TTC549 (cell line): Measurements from ENCODE around the gene MRPS9.

Experiments
- FAIRE-seq: peaks from 2 replicates; lab custom pipeline; 2012; peaks lifted over from hg19 to GRCh38; lab: Jason Lieb, UNC

The MRPS9 gene

DNA sequence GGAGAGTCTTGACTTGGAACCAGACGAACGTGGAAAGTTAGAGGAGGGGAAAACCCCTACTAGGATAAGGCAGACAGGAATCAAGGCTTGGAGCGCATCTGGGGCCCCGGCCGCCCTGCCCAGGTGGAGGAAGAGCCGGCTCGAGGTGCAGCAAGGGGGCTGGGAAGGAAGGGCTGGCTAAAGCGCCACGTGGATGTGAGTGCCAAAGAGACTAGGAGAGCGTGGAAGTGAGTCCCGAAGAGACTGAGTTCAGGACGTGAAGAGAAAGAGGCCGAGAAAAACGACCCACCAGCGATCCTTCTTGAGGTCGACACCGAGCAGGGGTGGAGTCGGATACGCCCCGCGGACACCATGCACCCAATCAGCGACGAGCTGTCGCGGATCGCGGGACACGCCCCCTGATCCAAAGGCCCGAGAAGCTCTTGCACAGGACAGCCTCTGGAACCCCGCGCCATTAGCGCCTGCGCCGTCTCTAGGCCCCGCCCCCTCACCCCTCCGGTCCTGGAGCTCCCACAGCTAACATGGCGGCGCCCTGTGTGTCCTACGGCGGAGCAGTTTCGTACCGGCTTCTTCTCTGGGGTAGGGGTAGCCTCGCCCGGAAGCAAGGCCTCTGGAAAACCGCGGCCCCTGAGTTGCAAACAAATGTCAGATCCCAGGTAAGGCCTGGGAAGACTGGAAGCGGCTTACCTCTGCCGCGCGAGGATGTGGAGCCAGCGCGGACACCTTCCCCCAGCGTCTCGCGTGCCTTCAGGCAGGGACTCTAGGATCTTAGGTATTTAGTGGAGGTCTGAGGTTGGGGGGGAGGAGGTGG lies at the start of gene MRPS9:
TSS of gene MRPS9 (plus strand) at position 498 of the 811 bp plus-strand sequence. CDS start at position 522, 24 bp downstream.
- FAIRE-seq: peak; percentile 94

DNA sequence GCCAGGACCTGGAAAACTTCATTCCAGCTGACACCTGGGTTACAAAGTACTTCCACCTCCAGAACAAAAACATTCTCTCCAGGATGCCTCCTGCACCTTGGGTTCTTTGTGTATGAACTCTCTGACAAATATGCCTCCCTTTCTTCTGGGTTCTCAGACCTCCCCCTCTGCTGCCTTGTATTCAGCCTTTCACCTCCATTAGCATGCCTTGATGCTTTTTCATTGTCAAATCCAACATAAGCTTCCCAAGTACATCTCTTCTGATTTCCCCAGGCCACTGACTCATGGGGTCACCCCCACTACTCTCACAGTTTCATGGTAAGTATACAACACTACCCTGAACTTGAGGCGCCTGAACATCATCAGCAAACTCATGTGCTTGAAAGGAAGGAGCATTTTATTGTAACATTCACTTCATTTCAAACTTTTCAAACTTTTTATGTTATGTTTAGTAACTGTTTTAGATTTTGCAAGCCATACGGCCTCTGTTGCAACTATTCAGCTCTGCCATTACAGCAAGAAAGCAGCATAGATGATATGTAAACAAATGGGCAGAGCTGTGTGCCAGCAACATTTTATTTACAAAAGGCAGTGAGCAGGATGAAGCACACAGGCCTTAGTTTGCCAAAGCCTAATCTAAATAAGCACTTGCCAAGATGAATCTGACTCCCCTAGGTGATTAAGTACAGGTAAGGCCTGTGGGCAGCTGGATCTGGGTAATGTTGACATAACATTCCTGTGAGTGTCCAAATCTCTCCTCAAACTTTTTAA lies 32.5 kb upstream of the MRPS9 start:
- FAIRE-seq: no peak

DNA sequence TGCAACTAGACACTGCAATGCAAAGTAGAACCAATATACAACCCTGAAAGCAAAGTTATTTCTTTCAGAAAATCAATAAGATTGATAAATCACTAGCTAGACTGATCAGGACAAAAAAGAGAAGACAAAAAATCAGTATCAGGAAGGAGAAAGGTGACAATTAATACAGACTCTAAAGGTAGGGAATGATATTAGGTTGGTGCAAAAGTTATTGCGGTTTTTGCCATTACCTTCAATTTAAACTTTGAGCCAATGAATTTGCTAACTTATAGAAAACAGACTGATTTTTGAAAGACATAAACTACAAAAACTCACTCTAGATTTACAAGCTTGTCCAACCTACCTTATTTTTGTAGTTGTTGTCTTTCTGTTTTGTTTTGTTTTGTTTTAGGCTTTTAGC lies 30.5 kb upstream of the MRPS9 start:
- FAIRE-seq: no peak

DNA sequence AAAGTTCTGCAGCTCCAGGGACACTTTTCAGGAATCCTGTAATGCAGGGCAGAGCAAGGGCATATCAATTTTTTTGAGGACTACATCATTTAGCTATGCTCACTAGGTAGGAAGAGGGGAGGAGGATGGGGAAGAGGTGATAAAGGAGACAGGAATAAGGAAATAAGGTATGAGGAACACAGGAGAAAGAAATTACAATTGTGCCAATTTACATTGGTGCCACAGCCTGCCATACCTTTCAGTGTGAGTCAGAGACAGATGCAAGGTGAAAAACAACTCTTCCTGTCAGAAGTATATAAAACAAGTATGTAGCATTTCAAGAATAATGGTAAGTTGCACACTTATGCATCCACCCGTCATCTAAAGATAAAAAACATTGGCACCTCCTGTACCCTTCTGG lies 5.4 kb upstream of the MRPS9 start:
- no peak for FAIRE-seq

DNA sequence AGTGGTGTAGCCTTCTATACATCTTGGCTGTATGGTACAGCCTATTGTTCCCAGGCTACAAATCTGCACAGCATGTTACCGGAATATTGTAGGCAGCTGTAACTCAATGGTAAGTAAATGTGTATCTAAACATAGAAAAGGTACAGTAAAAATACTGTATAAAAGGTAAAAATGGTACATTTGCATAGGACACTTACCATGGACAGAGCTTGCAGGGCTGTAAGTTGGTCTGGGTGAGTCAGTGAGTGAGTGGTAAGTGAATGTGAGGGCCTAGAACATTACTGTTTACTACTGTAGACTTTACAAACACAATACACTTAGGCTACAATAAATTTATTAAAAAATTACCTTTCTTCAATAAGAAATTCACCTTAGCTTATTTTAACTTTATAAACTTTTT lies 3.7 kb upstream of the MRPS9 start:
- no peak for FAIRE-seq

DNA sequence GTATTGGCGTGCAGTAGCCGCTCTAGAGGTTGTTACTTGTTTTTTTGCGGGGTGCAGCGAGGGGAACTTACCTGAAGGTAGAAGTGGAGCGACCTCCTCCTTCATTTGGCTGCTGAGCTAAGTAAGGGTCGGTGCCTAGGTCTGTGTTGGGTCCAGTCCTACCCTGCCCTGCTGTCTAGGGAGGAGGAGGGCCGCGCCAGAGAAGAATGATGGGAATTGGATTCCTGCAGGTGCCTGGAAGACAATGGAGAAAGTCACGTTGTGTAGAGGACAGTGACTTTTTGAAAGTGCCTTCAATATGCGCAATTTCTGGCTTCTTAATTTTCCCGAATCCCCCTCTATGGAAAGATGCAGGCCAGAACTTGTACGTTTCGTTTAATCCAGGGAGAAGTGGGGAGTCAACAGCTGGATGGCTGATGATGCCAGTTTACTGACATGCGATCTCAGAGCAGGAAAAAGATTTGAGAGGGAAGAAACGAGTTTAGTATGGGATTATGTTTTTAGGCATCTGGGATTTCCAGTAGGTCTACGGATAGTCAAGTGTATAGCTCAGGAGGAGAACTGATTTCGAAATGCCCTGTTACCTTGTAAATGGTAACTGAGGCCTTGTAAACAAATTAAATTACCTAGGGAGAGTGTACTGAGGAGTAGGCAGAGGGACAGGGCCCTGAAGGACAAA lies 653 bp downstream of the MRPS9 start:
- FAIRE-seq: no peak

DNA sequence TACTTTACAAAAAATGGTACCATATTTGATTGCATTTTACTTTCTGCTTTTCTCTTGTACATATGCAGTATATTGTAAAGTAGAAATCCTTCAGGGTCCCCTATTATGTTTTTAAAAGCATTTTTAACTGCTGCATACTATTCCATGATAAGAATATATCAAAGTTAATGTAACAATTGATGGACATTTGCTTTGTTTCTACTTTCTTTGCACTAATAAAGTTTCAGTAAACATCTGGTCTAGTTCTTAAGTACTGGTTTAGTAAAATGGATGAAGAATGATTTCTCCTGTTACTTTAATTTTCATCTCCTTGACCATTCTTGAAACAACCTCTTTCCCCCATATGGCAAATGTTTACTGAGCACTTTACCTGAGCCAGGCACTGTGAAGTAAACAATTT lies 1.7 kb downstream of the MRPS9 start:
- no peak for FAIRE-seq

DNA sequence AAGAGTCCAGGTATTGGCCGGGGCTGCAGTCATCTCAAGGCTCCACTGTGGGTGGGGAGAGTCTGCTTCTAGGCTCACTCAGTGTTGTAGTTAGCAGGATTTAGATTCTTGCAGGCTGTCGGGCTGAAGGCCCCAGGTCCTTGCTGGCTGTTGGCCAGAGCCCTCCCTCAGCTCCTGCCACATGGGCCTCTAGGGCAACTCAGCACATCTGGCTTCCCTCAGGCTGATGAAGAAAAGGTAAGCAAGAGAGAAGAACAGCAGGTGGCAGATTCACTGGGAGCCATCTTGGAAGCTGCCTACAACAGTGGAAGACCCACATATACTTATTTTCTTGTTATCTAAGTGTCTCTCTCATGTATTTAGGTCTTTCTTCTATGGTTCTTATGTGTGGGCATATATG lies 4.3 kb downstream of the MRPS9 start:
- no peak for FAIRE-seq

DNA sequence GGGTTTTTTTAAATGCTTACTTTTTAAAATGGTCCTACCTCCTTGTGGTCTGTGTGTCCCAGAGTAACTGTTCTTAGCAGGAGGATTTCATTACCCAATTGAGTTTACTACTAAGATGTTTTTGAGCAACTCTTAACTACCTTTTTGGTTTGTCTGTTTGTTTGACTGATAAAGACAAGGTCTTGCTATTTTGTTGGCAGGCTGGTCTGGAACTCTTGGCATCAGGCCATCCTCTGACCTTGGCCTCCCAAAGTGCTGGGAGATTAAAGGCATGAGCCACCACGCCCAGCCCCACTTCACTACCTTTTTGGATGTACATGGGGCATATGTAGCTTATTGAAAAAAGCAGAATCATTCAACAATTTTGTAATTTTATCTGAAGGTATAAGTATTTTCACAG lies 14.9 kb downstream of the MRPS9 start:
- no peak for FAIRE-seq

DNA sequence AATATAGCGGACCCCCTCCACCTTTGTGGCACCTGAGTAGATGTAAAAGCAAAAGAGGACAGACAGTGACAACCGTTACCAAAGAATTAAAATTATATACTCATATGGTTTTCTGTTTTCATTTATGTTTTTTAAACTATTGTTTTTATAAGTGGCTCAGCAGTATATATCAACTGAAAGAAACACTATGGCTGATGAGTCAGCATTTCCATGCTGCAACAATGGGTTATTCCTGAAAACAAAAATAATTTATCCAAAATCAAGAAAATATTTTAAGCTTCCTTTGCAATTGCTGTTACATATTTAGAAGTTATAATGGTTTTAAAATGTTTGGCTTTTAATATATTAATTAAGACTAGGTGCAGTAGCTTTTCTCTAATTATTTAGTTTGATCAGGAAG lies 17.7 kb downstream of the MRPS9 start:
- FAIRE-seq: no peak

DNA sequence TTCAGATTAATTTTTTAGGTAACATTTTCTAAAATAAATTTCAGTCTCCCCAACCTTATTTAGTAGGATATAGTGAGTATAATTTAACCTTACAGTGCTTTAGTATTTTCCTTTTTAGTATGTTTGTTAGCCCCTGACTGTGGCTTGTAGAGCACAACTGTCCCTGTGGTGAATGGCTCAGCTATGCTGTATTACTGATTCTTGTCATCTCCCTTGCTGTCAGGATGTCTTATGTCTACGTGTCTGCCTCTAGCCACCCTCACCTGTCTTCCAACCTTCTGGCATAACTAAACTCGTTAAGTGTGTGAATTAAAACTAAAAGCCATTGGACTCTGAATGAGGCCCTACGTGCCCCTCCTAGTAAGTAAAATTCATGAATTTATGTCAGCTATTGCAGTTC lies 18.4 kb downstream of the MRPS9 start:
- no peak for FAIRE-seq

DNA sequence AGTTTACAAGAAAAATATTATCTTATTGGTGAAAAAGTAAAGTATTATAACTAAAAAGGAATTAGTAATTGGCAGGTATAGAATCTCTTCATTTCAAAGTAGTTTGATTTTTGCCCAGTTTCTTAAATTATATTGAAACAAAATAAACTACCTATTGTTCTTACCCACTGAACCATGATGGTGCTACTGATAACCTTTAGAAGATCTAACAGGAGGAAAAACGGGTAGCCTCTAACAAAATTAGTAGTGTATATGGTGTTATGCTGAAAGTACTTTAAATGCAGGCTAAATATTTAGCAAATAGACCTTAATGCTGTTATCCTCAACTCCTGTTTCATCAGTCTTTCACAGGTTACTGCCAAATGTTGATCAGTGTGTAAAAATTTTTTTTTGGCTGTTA lies 19.1 kb downstream of the MRPS9 start:
- FAIRE-seq: no peak

DNA sequence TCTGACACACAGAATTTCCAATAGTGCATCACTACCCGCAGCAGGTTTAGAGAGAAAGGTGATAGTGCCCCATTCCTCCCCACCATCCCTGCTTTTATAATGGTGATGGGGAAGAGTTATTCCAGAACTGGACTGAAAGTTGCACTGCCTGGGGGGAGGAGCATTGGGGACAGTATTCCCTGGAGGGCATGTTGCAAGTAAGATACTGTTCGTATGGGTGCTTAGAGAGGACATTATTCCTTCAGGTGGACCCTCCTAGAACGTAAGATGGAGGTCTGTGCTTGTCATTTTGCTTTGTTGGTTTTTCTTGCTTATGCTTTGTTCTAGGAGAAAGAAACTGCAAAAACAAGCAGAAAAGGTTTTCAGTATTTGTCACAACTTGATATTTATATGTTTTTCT lies 23.7 kb downstream of the MRPS9 start:
- no peak for FAIRE-seq

DNA sequence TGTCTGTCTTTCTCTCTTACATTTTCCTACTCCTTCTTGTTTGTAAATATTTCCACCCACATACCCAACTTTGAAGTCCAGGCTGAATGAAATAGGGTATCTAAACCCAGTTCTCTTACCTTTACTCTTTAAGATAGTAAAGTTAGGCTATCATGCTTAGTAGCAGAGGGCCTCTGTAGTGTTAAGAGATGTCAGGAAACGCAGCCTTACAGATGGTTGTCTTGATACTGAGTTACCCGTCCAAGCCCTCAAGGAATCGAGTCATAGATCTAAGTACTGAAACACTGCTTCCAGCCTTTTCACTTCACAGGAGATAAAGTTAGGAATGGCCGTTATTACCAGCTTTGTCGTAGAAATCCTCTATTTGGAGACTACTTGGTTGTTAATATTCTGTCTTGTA lies 24.3 kb downstream of the MRPS9 start:
- FAIRE-seq: no peak

DNA sequence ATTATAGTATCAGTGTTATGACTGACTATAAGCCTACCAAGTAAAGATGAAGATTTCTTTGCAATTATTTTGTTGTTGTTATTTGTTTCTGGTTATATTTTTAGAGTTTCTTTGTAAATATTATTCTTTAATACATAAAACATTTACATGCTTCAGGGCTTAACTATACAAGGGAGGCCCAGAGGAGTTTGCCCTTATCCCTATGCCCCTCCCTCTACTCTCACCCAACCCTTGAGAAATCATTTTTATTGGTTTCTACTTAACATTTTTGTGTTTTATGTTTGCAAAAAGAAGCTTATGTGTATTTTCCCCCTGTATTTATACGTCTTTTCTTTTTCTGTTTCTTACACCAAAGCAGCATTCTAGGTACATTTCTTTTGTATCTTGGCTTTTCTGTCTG lies 30.5 kb downstream of the MRPS9 start:
- FAIRE-seq: no peak

DNA sequence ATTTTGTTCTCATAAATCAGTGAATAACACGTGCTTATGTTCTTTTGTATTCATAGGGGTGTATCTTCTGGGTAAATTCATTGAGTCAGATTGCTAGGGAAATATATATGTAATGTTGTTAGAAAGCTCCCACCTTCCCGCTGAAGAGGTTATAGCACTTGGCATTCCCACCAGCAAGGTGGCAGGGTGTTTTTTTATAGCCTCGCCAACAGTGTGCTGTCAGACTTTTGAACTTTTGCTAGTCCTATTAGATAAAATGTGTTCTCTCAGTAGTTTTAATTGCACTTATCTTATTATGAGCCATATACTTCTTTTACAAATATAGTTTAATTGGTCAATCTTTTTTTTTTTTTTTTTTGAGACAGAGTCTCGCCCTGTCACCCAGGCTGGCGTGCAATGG lies 31.0 kb downstream of the MRPS9 start:
- FAIRE-seq: no peak

DNA sequence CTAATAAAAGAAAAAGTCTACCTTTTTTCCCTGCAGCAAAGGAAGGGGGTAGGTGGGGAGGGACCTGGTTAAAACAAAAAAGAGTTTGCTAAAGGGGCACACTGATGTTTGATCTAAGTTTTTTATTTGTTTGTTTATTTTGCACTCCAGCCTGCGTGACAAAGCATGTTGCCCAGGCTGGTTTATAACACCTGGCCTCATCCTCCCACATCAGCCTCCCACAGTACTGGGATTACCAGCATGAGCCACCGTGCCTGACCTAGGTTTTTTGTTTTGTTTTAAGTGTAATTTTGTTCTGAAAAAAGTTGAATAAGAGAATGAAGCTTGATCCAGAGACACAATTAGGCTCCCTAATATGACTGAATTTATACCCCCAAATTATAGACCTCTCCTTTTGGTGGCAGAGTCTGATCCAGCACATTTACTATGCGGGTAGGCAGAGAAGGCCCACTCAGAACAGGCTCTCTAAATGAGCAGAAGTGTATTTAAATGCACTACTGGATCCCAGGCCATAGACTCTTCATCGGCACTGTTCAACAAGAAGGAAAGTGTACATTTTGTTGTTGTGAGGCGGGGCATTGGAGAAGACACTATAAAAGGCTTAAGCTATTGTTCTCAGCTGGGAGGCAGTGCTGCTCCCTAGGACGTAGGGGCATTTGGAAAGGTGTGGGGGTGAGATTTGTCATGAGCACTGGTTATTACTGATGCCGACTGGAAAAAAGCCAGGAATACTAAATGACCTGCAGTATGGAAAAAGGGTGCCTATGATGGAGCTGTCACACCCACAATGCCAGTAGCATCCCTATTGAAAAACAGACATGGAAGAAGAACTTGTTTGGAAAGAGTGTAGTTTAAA lies 32.4 kb downstream of the MRPS9 start:
- no peak for FAIRE-seq

DNA sequence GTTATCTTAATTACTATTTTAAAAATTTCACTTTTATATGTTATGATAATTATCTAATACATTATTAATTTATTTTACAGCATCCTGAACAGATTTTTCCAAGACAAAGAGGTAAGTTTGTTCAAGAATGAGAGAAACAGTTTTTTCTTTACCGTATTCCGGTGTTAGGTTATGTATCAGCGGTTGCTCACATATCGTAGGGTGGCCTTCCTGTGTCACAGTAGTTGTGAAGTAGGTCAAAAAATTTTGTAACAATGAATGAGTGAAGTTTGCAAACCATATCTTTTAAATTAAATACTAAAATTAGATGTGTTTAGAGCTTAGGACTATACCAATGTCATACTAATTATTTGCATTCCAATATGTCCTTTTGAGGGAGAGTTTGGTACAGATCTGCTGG lies 33.5 kb downstream of the MRPS9 start:
- no peak for FAIRE-seq

DNA sequence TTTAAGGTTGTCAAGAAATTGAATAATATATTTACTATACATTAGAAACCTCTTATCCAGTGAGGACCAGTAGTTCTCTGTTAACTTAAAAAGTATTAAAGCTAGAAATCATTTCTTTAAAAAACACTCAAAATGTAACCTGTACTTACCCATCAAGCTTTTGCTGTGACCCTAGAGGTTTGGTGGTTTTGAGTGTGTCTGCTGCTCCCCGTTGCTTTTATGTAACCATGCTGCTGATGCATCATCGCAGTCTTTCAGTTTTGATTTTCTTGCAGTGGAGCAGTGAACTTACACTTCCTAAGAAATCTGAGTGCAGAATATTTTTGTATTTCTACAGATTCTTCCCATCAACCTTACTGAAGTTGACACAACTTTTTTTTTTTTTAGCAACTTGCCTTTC lies 34.2 kb downstream of the MRPS9 start:
- FAIRE-seq: no peak

DNA sequence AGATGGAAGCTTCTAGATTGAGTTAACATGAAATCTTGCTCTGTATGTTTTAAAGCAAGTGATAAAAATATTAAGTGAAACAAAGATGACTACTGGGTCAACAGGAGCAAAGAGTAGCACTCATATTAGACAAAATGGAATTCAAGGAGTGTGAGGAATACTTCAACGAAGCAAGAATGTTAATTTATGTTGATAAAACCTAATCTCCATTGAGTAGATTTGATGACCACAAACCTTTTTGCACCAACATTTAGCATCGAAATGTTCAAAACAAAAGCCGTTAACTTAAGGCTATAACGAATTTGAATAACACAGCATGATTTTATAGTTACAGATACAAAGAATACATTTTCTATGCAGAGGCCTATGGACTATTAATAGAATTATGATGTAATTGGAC lies 35.7 kb downstream of the MRPS9 start:
- no peak for FAIRE-seq

DNA sequence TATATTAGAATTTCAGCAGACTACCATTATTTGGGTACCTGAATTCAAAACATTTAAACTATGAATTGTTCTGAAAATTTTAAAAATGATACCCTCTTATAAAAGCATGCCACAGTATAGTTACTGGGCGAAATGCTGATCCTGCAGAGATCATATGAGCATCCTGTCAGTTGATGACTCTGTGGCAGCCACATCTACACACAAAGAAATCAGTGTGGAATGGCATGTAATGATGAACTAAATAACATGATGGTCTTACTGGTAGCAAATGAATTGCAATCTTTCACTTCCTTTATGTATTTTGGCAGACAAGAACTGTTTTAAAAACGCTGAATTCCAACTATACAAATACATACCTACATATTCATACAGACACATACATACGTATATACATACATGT lies 38.3 kb downstream of the MRPS9 start:
- no peak for FAIRE-seq

DNA sequence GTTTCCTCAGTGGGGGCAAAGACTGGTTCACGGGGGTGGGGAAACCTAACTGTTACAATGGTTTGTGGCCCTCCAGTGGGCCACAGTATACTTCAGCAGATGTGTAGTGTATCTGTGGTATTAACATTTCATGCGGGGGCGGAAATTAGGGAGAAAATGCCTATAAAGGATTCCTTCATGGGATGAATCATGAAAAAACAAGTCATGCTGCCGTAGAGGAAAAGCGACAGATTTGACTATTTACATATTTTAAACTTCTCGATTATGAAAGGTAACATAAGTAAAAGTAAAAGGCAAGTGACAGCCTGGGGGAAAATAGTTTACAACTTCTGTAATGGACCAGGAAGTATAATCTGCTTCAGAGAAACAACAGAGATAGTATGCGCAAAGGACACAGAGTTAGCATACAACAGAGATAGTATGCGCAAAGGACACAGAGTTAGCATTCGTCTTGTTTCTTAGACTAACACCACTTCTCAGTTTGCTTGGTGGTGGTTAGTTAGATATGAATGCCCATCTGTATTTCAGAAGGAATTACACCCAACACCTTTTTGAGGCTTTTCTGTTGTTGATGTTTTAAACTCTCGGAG lies 41.1 kb downstream of the MRPS9 start:
- FAIRE-seq: no peak
